HuH-7.5 (cell line): ENCODE results near the gene FUT8.
"Not testable (repeated sequence)": the region's sequence is repeated elsewhere in the genome, so short reads cannot be mapped to it uniquely, and the experiment has no call there.

Experiments used
- DNase-seq: peaks from one replicate; pipeline ENCODE4 v3.0.0; 2011; ENCODE audit warnings: low spot score

The FUT8 gene

DNA sequence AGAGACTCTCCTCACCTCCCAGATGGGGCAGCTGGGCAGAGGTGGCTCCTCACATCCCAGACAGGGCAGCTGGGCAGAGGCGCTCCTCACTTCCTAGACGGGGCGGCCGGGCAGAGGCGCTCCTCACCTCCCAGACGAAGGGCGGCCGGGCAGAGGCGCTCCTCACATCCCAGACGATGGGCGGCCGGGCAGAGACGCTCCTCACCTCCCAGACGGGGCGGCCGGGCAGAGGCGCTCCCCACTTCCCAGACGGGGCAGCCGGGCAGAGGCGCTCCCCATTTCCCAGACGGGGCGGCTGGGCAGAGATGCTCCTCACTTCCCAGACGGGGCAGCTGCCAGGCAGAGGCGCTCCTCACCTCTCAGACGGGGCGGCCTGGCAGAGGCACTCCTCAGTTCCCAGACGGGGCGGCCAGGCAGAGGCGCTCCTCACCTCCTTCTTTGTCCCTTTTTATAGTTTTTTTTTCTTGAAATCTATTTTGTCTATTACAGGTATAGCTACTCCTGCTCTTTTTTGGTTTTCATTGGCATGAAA lies 304.9 kb downstream of the FUT8 start:
- DNase-seq, result not testable (repeated sequence)

DNA sequence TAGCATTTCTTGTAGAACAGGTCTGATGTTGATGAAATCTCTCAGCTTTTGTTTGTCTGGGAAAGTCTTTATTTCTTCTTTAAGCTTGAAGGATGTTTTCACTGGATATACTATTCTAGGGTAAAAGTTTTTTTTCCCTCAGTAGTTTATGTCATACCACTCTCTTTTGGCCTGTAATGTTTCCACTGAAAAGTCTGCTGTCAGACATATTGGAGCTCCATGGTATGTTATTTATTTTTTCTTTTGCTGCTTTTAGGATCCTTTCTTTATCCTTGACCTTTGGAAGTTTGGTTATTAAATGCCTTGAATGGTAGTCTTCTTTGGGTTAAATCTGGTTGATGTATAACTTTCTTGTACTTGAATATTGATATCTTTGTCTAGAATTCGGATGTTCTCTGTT lies 306.1 kb downstream of the FUT8 start:
- no peak for DNase-seq

DNA sequence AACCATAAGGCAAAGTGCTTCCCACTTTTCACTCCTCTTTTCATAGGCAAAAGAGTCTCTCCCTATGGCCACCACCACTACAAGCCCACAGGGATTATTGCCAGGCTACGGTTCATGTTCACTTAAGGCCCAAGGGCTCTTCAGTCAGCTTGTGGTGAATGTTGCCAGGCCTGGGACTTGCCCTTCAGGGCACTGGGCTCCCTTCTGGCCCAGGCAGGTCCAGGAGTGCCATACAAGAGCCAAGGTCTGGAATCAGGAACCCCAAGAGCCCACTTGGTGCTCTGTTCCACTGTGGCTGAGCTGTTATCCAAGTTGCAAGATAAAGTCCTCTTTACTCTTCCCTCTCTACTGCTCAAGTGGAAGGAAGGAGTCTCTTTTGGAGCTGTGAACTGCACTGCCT lies 307.6 kb downstream of the FUT8 start:
- no peak for DNase-seq

DNA sequence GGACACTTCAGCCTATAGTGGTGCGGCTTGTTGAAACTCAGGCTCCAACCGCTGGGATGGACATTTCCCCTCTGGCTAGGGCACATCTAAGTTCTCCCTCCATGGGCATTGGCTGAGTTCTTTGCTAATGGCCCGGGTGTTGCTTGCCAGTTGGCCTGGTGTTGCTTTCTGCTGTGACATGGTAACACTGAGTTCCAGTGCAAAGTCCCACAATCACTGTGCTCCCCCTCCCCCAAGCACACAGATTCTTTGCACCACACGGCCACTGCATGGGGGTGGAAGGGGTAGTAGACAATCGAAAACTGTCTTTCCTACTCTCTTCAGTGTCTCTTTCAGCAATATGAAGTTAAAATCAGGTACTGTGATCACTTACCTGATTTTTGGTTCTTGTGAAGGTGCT lies 308.2 kb downstream of the FUT8 start:
- no peak for DNase-seq

DNA sequence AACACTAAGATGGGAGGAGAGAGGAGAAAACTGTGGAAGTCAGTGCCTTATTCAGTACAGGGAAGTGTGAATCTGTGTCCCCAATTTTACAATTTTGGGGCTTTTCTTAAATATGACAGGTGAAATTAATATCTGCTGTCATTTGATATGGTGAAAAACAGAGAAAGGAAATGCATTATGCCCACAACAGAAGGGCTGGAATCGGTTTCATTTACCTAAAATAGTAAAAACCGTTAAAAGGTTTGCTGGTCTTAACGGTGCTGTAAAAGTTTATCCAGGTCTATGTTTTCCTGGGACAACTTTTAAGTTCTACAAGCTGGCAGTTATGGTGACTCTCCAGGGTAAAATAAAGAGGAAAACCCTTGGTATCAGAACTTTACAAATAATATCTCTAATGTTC lies 310.8 kb downstream of the FUT8 start:
- no peak for DNase-seq

DNA sequence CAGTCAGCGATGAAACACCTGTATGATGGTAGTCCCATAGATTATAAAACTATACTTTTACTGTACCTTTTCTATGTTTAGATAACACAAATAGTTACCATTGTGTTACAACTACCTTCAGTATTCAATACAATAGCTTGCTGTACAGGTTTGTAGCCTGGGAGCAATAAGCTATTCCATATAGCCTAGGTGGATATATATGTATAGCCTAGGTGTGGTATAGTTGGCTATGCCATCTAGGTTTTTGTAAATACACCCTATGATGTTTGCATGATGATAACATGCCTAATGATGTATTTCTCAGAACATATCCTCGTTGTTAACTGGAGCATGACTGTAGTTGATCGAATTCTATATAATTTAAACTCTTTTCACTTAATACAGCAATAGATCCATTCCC lies 316.1 kb downstream of the FUT8 start:
- no peak for DNase-seq

DNA sequence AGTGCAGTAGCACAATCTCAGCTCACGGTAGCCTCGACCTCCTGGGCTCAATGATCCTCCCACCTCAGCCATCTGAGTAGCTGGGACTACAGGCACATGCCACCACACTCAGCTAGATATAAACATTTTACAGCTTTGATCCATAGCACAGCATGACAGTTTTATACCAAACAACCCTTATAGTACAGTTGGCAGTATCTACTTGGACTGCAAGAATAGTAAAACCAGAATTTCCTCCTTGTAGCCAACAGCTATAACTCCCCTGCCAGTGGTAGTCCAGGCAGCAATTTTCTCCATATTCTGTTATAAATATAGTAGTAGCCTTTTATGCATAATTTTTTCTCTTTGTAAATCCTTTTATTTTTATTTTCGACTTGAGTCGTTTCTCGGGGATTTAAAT lies 317.0 kb downstream of the FUT8 start:
- DNase-seq, result no peak

DNA sequence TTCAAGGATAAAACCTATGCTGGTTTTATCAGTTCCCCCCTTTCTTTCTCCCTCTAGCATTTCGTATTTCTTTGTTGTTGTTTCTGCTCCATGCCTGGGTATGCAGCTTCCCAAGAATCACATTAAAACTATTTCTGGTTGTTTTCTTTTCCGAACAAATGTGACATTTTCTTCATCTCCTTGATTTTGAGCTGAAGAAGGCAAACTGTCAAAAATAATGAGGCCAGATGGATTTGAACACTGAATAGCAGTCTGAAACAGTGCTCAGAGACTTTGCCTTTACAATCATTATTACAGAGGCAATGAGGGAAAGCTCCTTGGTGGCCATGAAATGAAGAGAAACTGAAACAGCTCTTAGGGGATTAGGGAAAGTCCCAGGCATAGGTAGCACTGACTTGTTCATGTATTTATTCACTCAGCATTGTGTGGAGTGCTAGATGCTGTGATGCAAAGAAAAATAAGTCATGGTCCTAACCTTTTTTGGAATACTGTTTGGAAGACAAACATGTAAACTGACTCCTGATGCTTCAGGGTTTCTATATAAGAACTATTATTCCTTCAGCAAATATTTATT lies 319.5 kb downstream of the FUT8 start:
- no peak for DNase-seq

DNA sequence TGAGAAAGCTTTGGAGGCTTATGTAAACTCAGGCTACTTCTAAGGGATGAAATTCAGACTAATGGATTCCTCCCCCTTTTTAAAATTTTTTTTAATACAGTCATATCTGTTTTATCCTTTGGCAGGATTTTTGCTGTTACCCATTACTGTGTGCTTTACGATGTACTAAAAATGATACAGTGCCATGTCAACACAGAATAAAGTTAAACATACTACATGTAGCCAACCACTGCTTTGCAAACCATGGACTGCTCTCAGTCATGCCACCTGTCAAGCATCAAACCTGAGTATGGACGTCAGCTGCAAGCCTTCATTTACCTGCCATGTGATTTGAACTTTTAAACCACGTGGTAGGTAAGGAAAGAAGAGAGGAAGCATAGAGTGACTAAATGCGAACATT lies 325.8 kb downstream of the FUT8 start:
- DNase-seq, result no peak

DNA sequence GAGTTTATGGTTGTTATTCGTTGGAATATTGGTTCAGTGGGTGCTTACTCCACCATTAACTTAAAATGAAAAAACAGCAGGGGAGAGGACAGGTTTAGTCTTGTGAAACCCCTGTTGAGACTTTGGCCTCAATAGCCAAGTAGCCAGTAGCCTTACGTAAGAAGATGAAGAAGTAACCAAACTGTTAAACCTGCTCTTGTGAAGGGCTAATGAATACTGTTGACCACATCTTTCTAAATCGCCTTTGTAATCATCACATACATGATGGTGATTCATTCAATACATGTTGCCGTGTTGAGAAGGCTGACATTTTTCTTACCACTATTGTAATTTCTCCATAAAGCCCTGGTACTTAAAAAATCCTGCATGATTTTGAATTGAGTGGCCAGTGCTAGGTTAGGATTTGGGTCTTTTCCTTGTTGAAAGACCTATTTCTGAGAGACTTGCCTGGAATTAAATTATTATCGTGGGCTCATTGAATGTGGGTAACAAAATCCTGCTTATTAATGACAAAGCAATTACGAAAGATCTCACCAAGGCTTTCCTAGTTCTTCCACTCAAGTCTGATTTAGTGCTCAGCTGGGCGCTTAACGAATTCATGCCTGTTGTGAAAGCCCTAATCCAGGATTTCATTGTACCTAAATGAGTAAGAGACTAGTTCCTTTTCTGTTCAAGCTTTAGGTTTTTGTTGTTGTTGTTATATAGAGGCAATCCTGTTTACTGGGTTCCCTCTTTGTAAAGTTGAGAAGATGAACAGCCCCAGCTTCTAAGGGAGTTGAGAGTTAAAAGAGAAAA lies 333.1 kb downstream of the FUT8 start:
- no peak for DNase-seq

DNA sequence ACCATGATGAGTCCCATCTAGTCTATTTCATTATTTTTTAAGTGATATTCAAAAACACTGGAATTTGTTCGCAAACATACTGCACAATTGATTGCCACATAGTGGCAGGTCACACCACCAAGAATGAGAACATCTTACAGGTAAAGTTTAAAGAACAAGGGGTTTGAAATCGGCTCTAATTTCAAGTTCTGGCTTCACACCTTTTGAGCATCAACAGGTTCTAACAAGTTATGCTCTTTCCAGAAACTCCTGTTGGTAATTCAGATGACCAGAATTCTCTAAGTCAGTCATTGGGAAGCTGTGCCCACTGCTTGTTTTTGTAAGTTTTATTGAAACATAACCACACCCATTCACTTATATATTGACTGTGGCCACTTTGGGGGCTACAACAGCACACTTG lies 336.3 kb downstream of the FUT8 start:
- no peak for DNase-seq

DNA sequence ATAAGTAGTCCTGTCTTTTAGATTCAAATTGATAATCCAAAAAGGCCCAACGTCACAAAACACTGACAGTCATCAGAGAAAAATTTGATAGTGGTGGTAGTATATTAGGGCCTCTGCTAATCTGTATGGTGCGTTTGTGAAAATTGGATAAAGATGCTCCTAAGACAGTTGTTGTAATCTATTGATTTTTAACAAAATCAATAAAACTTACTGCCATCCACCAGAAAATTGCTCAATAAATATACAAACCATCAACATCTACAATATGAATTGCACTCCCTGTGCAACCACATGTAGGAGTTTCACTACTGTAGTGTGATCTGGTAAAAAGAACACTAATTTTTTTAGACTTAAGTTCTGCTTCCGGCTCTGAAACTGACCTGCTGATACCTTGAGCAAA lies 336.8 kb downstream of the FUT8 start:
- DNase-seq, result no peak

DNA sequence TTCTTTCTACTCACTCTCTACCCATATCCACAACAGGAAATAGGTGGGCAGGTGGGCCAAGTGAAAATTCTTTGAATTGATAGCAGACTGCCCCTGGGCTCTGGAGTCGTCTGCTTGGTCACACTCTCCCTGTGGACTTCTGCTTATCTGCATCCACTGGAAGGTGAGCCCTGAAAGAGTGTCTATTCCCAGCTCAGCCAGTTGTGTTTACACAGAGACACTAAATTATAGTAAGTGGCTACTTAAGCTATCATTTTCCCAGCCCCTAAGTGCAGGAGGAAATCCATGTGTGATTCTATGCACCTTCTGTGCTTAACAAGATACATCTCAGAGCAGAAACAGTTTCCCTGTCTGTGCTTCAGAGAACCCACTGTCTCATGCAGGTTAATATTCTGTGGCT lies 338.4 kb downstream of the FUT8 start:
- DNase-seq, result no peak

DNA sequence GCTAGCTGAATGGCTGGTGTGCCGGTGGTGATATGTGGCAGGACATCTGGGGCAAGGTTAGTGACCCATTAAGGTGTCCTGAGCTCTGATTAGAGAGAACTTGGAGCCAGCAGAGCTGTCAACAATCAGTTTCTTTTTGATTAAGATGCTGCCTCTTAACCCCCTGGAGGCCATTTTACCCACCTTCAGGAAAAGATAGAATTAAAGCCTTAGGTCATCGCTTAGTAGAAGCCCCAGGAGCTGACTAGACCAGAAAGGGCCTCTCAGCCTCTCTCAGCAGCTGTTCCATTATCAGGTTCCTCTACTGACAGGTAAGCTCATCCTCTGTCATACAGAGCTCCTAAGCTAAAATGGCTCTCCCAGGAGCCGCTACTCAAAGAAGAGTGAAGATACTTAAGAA lies 339.0 kb downstream of the FUT8 start:
- DNase-seq, result no peak

DNA sequence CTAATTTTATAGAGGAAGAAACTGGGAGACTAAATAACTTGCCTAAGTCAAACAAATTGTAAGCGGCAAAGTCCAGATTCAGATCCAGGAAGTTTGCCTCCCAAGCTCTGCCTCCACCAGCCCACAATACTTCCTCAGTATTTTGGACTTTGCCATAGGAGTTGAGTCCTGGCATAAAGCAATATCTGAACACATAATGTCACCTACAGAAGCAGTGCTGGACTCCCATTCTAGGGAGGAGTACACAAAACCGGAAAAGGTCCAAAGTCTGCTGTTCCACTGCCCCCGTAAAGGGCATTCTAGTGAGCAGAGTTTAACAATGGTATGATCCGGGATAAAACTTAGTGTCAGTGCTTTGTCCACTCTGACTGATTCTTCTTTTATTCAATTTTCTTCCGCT lies 340.5 kb downstream of the FUT8 start:
- DNase-seq, result no peak

DNA sequence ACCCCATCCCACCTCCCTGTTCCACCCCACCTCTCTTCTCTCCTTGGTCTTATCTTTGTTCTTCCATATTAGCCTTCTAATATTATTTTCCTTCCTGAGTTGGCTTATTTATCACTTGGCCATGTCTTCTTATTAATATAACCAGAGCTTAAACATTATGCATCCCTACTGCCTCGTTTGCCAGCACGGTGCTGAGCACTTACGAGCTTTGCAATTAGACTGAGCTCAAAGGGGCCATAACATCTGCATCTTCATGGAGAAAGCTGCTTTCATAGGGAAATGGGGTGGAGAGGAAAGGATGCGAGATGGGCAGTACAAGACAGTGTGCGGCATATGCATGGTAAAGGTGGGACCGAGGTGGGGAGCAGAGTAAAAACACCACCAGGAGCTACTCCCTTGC lies 342.8 kb downstream of the FUT8 start:
- DNase-seq, result no peak

DNA sequence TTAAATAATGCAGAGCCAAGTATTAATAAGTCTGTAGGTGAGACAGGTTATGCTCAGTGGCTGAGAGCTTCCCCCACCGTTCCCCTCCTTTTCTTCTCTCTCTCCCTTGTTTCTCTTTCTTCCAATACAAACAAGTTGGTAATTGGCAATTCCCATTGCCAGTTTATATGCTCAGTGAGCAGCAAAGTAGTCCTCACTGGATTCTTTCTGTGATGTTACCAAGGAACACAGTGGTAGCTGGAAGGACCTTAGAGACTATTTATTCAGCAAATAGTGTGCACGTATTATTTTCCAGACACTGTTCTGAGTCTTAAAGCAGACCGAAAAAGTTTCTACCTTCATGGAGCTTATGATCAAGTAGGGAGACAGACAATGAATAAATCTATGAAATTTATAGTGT lies 344.4 kb downstream of the FUT8 start:
- DNase-seq, result no peak

DNA sequence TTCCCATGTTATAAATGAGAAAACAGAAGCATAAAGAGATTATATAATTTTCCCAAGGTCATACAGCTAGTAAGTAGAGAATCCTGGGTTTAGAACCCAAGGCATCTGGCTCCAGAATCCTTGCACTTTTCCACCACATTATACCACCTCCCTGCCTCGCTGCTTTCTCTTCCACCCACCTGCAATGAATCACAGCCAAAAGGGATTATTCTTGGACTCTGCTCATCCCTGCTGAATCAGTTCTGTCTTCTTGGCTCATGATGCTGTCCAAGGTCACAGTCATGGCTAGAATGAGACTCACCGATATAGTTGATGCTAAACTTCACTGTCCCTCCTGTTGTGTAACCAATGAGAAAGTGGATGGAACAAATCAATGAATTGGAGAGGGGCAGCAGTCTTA lies 356.6 kb downstream of the FUT8 start:
- no peak for DNase-seq

DNA sequence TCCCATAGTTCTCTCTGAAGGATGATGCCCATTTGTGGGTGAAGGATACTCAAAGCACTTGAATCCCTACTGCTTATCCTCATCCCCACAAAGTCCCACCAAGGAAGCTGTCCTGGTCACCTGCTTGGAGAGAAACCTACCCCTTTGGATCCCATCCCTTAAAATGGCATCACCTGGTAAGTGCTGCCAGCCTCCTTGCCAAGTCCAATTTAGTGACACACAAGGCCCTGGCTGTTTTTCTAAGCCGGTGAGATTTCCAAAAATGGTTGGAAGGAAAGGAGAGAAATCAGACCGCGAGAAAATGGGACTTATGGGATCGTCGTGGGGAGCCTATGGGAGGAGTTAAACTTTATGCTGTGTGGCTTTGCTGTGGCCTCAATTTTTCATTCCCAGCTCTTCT lies 358.2 kb downstream of the FUT8 start:
- no peak for DNase-seq

DNA sequence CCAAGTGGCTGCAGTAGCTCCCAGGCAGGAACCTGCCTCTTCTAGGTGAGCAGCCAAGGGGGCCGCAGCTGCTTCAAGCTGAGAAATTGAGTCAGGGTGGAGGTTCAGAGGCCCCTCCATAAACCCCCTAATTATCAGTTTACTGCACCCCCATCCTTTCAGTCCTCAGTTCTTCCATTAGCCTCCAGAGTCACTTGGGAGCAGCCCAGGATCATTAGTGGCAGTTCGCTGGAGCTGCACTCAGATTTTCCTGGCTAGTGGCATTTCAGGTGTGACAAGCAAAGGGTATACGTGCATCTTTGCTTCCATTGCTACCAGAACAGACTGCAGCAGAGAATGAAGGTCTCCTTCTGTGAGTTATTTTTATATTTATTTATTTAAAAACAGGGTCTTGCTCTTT lies 358.7 kb downstream of the FUT8 start:
- no peak for DNase-seq

DNA sequence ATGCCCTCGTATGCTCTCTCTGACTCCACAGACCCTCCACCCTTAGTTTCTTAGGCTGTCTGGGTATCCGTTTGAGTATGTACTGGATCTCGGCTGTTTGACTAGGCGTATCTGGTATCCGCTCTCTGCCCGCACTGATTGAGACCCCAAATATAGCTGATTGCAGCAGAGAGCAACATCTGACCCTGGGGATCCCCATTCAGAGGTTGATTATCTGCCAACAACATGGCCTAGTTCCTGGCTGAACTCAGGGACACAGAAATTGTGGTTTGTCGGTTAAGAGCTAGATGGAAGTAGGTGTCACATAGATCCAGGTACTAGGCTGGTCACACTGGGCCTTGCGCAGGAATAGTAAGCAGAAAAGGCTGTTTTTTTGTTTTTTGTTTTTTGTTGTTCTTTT lies 359.9 kb downstream of the FUT8 start:
- no peak for DNase-seq

DNA sequence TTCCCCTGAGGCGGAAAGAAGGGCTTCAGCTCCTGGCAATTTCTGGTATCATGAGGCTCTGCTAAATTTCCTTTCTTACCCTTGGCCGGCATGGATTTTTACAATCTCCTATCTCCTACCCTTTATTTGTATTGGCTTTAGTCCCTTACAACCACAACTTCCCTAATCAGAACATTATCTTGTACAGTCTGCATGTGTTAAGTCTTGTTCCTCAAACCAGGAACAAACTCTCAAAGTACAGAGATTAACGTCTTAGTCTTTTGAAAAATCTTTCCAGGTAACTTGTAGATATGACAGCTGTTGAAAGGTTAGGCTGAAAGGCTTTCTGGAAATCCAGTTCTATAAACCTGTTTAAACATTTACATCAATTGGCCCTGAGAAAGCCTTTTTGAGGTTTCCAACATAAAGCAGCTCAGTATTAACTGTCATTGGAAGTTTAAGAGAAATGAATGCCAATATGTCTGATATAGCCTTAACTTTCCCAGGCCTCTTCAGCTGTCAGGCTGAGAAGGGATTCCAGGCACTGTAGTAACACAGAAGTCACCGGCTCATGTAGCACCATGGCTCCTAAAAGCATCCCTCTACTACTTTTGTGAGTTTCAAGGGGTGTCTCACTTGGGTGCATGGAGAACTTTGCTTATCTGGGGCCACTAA lies 360.5 kb downstream of the FUT8 start:
- DNase-seq, result no peak

DNA sequence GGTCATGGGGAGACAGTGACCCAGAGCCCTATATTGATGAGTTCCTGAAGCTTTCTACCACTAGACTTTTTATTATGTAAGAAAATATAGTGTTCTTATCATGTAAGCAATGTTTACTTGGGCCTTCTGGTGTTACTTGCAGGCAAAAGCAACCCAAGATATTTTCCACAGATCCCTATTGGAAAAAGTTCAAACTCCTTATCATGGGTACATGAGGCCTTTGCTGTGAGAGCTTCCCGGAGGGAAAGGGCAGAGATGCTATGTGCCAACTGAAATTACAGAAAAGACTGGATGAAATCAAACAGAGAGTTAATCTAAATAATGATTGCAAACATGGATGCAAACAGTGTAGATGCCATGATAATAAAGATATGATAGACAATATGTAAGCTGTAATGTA lies 361.5 kb downstream of the FUT8 start:
- DNase-seq, result no peak
